ENCODE measurements around the gene RIPOR3. TPM values are rescaled to one million over a fixed set of nuclear protein-coding genes. Genes with fewer than 3 reads are reported as not detected.

RIPOR3 gene
- total RNA-seq, 4 donors from 2014 or later = 6.1 to 25.7 (median 15.3) TPM

GRCh38 chr20:50633361-50633760 lies 58.0 kb downstream of the RIPOR3 start:
- Histone ChIP-seq H3K9me3 (no peaks in the 10 kb centered on the region), H3K27ac (replicated peaks in 1 of 4) (no peak overlapping the region), H3K4me3 (no peak overlapping the region), H3K4me1 (peaks cover 26 to 32% (median 29%) of the 10 kb centered on the region in 4 donors), H3K36me3 (no peaks in the 10 kb centered on the region), H3K27me3 (no peaks in the 10 kb centered on the region)
- intact Hi-C loops (cut with DNase I) = no loop called here
- DNase-seq (ENCODE audit: extremely low spot score) = no peak
- TF ChIP-seq EP300 (IDR thresholded peaks at IDR 0.05) = no peak
- TF ChIP-seq, protein P1, sequence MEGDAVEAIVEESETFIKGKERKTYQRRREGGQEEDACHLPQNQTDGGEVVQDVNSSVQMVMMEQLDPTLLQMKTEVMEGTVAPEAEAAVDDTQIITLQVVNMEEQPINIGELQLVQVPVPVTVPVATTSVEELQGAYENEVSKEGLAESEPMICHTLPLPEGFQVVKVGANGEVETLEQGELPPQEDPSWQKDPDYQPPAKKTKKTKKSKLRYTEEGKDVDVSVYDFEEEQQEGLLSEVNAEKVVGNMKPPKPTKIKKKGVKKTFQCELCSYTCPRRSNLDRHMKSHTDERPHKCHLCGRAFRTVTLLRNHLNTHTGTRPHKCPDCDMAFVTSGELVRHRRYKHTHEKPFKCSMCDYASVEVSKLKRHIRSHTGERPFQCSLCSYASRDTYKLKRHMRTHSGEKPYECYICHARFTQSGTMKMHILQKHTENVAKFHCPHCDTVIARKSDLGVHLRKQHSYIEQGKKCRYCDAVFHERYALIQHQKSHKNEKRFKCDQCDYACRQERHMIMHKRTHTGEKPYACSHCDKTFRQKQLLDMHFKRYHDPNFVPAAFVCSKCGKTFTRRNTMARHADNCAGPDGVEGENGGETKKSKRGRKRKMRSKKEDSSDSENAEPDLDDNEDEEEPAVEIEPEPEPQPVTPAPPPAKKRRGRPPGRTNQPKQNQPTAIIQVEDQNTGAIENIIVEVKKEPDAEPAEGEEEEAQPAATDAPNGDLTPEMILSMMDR (IDR thresholded peaks at IDR 0.05) = no peak
- no peak for TF ChIP-seq POLR2A (IDR thresholded peaks at IDR 0.05; ENCODE audit: low read depth)
- TF ChIP-seq POLR2AphosphoS5 (IDR thresholded peaks at IDR 0.05) = no peak
- WGBS = 77% methylated on average over 10 of the region's 10 CpGs

DNA sequence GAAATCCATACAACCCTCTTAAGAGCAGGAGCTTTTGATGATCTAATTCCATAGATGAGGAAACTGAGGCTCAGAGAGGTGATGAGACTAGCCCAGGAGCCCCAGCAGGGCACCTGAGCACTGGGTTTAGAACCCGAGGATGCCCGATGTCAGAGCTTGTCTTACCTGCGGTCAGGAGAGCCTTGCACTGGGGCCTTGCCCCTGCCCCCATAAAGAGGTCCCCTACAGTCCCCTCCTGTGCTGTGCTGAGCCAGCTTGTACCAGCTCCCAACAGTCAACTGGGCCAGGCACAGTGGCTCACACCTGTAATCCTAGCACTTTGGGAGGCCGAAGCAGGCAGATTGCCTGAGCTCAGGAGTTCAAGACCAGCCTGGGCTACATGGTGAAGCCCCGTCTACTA lies 58.6 kb downstream of the RIPOR3 start:
- Histone ChIP-seq H3K27me3 (no peaks in the 10 kb centered on the region), H3K4me1 (peaks cover 25 to 28% (median 26%) of the 10 kb centered on the region in 4 donors), H3K36me3 (no peaks in the 10 kb centered on the region), H3K27ac (replicated peaks in 1 of 4) (no peak overlapping the region), H3K4me3 (no peak overlapping the region), H3K9me3 (no peaks in the 10 kb centered on the region)
- TF ChIP-seq, protein P1 (IDR thresholded peaks at IDR 0.05) = no peak
- TF ChIP-seq POLR2A (IDR thresholded peaks at IDR 0.05; ENCODE audit: low read depth) (no peak), POLR2AphosphoS5 (IDR thresholded peaks at IDR 0.05) (no peak), EP300 (IDR thresholded peaks at IDR 0.05) (no peak)
- WGBS = 90% methylated on average over 2 of the region's 5 CpGs
- no peak for DNase-seq (ENCODE audit: extremely low spot score)
- intact Hi-C loops (cut with DNase I) = no loop called here

DNA sequence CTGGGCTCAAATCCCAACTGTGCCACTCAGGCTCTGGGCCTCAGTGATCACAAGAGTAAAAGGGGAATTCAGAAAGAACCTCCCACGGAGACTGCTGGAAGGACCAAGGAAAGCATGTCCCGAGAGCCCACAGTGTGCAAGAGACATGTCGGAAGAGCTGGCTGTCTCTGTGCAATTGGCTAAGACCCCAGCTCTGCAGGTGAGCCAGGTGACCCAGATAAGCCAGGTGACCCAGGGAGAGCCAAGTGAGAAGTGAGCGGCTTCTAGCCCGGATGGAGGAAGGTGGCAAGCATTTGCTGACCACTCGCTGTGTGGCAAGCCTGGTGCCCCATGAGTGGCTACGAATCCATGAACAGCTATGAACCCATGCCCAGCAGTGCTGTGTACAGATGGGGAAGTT lies 59.1 kb downstream of the RIPOR3 start:
- no peak for DNase-seq (ENCODE audit: extremely low spot score)
- no peak for TF ChIP-seq EP300 (IDR thresholded peaks at IDR 0.05)
- no peak for TF ChIP-seq POLR2AphosphoS5 (IDR thresholded peaks at IDR 0.05)
- no peak for TF ChIP-seq POLR2A (IDR thresholded peaks at IDR 0.05; ENCODE audit: low read depth)
- TF ChIP-seq, protein P1 (IDR thresholded peaks at IDR 0.05) = no peak
- 86% methylated on average over 5 of the region's 7 CpGs for WGBS
- H3K4me1 ChIP-seq = peaks cover 20 to 24% (median 22%) of the 10 kb centered on the region in 4 donors
- no peak overlapping the region for H3K27ac ChIP-seq (replicated peaks in 1 of 4)
- H3K4me3 ChIP-seq = no peak overlapping the region
- H3K27me3 ChIP-seq = no peaks in the 10 kb centered on the region
- intact Hi-C loops (cut with DNase I) = no loop called here
- no peaks in the 10 kb centered on the region for H3K9me3 ChIP-seq
- H3K36me3 ChIP-seq = no peaks in the 10 kb centered on the region

- no peak for DNase-seq (ENCODE audit: extremely low spot score)
- Histone ChIP-seq H3K4me3 (no peak overlapping the region), H3K27me3 (no peaks in the 10 kb centered on the region), H3K4me1 (peaks cover 12 to 18% (median 15%) of the 10 kb centered on the region in 4 donors), H3K36me3 (no peaks in the 10 kb centered on the region), H3K27ac (replicated peaks in 1 of 4) (no peak overlapping the region), H3K9me3 (no peaks in the 10 kb centered on the region)
- 97% methylated on average over 7 of the region's 21 CpGs for WGBS
- TF ChIP-seq, protein P1 (IDR thresholded peaks at IDR 0.05) = no peak
- no peak for TF ChIP-seq EP300 (IDR thresholded peaks at IDR 0.05)
- TF ChIP-seq POLR2AphosphoS5 (IDR thresholded peaks at IDR 0.05) = no peak
- TF ChIP-seq POLR2A (IDR thresholded peaks at IDR 0.05; ENCODE audit: low read depth) = no peak
- intact Hi-C loops (cut with DNase I) = no loop called here
Measured at GRCh38 chr20:50630578-50631263, 60.6 kb downstream of the RIPOR3 start.

DNA sequence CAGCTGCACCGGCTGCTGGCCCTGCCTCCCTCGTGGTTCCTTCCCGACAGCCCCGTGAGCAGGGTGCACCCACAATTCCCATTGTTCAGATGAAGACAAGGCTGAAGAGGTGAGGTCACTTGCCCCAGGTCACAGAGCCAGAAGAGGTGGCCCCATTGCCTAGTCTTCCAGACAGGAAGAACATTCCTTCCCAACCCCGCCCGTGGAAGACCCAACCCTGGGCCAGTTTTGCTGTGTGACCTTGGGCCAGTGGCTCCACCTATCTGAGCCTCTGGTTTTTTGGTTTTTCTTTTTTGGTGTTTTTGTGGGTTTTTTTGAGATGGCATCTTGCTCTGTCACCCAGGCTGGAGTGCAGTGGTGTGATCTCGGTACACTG lies 61.7 kb downstream of the RIPOR3 start:
- H3K27me3 ChIP-seq = no peaks in the 10 kb centered on the region
- intact Hi-C loops (cut with DNase I) = no loop called here
- H3K36me3 ChIP-seq = no peaks in the 10 kb centered on the region
- H3K4me1 ChIP-seq = peaks cover 10 to 16% (median 14%) of the 10 kb centered on the region in 4 donors
- H3K4me3 ChIP-seq = no peak overlapping the region
- no peak overlapping the region for H3K27ac ChIP-seq (replicated peaks in 1 of 4)
- WGBS = 90% methylated on average over 5 of the region's 7 CpGs
- TF ChIP-seq, protein P1 (IDR thresholded peaks at IDR 0.05) = no peak
- TF ChIP-seq EP300 (IDR thresholded peaks at IDR 0.05) (no peak), POLR2AphosphoS5 (IDR thresholded peaks at IDR 0.05) (no peak), POLR2A (IDR thresholded peaks at IDR 0.05; ENCODE audit: low read depth) (no peak)
- no peak for DNase-seq (ENCODE audit: extremely low spot score)
- no peaks in the 10 kb centered on the region for H3K9me3 ChIP-seq
